ENCODE measurements around the gene SLC12A7. TPM values are rescaled to one million over a fixed set of nuclear protein-coding genes. Genes with fewer than 3 reads are reported as not detected.

SLC12A7 gene
- total RNA-seq, 4 donors from 2014 or later, result 26.1 to 41.6 (median 29.1) TPM

GRCh38 chr5:1060535-1060981 is 51.3 kb downstream of the SLC12A7 start:
- no peak overlapping the region for H3K4me3 ChIP-seq (replicated peaks in 1 of 3)
- WGBS, 2 donors, result 81 to 100% methylated on average over 4 to 19 of the region's 24 CpGs
- no peak overlapping the region for H3K27ac ChIP-seq
- no peaks in the 10 kb centered on the region for H3K27me3 ChIP-seq
- TF ChIP-seq POLR2A (IDR thresholded peaks at IDR 0.05) (no peak), CTCF (IDR thresholded peaks at IDR 0.05) (no peak)
- no peaks in the 10 kb centered on the region for H3K4me1 ChIP-seq
- intact Hi-C loops (cut with DNase I), result no loop called here
- H3K36me3 ChIP-seq, result peaks cover 50 to 58% of the 10 kb centered on the region in 2 donors
- H3K9me3 ChIP-seq, result no peaks in the 10 kb centered on the region
- DNase-seq, result no peak

- no peaks in the 10 kb centered on the region for H3K9me3 ChIP-seq
Observed at GRCh38 chr5:1059884-1060263, 52.0 kb downstream of the SLC12A7 start.

GRCh38 chr5:1058988-1059883 is 52.6 kb downstream of the SLC12A7 start:
- no peak overlapping the region for H3K27ac ChIP-seq
- no peak overlapping the region for H3K4me3 ChIP-seq (replicated peaks in 1 of 3)
- peaks cover 52 to 55% of the 10 kb centered on the region in 2 donors for H3K36me3 ChIP-seq
- 94 to 98% methylated on average over 7 to 24 of the region's 34 CpGs for WGBS, 2 donors
- H3K9me3 ChIP-seq, result no peaks in the 10 kb centered on the region
- no peak for DNase-seq
- no peaks in the 10 kb centered on the region for H3K4me1 ChIP-seq
- H3K27me3 ChIP-seq, result no peaks in the 10 kb centered on the region
- intact Hi-C loops (cut with DNase I), result no loop called here
- TF ChIP-seq CTCF (IDR thresholded peaks at IDR 0.05) (no peak), POLR2A (IDR thresholded peaks at IDR 0.05) (no peak)

More at GRCh38 chr5:1059884-1060263, 52.0 kb downstream of the SLC12A7 start:
- H3K27ac ChIP-seq, result no peak overlapping the region
- H3K4me3 ChIP-seq (replicated peaks in 1 of 3), result no peak overlapping the region
- TF ChIP-seq POLR2A (IDR thresholded peaks at IDR 0.05) (no peak), CTCF (IDR thresholded peaks at IDR 0.05) (no peak)
- intact Hi-C loops (cut with DNase I), result no loop called here
- no peaks in the 10 kb centered on the region for H3K27me3 ChIP-seq
- DNase-seq, result no peak
- WGBS, 2 donors, result 85 to 89% methylated on average over 10 to 17 of the region's 17 CpGs
- H3K4me1 ChIP-seq, result no peaks in the 10 kb centered on the region
- H3K36me3 ChIP-seq, result peaks cover 55 to 57% of the 10 kb centered on the region in 2 donors

- 92 to 93% methylated on average over 22 to 31 of the region's 36 CpGs for WGBS, 2 donors
Observed at GRCh38 chr5:1058083-1058945, 53.5 kb downstream of the SLC12A7 start.

GRCh38 chr5:1057485-1058082 is 54.3 kb downstream of the SLC12A7 start:
- Histone ChIP-seq H3K4me1 (no peaks in the 10 kb centered on the region), H3K27ac (no peak overlapping the region), H3K36me3 (peaks cover 37 to 41% of the 10 kb centered on the region in 2 donors), H3K27me3 (no peaks in the 10 kb centered on the region), H3K9me3 (no peaks in the 10 kb centered on the region), H3K4me3 (replicated peaks in 1 of 3) (no peak overlapping the region)
- no peak for DNase-seq
- TF ChIP-seq POLR2A (IDR thresholded peaks at IDR 0.05) (no peak), CTCF (IDR thresholded peaks at IDR 0.05) (no peak)
- 84% methylated on average over 21 to 23 of the region's 36 CpGs for WGBS, 2 donors
- intact Hi-C loops (cut with DNase I), result no loop called here

More at GRCh38 chr5:1058083-1058945, 53.5 kb downstream of the SLC12A7 start:
- no peak for DNase-seq
- no peak for TF ChIP-seq POLR2A (IDR thresholded peaks at IDR 0.05)
- Histone ChIP-seq H3K27me3 (no peaks in the 10 kb centered on the region), H3K36me3 (peaks cover 44 to 48% of the 10 kb centered on the region in 2 donors), H3K4me3 (replicated peaks in 1 of 3) (no peak overlapping the region), H3K4me1 (no peaks in the 10 kb centered on the region), H3K27ac (no peak overlapping the region), H3K9me3 (no peaks in the 10 kb centered on the region)
- intact Hi-C loops (cut with DNase I), result no loop called here

Measured in thyroid gland (tissue), 4 donors.